Transverse colon (tissue), 4 donors: ENCODE data around the gene CIC.

Experiments used
- CTCF ChIP-seq, 5 experiments: fragments of 200-600 bp in 3 of 5; fragments of 450-650 bp in 2 of 5; sonication (generic) in 3 of 5; IDR thresholded peaks; 1 replicate in 2 of 5; 2 replicates in 3 of 5; pipeline ENCODE4 v1.5.1; 2016 to 2017; ENCODE audit warnings: antibody characterized with exemption in 5 of 5, inconsistent platforms in 3 of 5, mild to moderate bottlenecking in 2 of 5, moderate library complexity in 1 of 5
- POLR2AphosphoS5 ChIP-seq, 3 donors: sonication (generic); formaldehyde crosslinking; IDR thresholded peaks; one replicate each; pipeline ENCODE4 v1.6.1; 2016; ENCODE audit warnings: antibody characterized with exemption in 3 of 3

DNA sequence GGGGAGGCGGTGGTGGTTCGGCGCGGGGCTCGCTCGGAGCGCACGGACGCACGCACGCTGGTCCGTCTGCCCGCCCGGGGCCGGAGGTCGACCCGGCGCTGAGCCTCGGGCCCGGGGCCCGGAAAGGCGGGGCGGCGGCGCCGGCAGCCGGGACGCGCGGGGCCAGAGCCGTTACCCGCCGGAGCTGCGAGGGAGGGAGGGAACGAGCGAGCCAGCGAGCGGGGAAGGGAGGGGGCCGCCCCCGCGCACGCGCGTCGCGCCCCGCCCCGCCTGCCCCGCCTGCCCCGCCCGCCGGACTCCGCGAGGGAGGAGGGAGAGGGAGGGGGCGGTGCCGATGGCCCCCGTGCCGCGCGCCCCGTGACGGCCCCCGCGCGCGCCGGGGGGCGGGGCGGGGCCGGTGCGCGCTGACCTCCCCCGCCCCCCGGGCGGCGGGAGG, 15.0 kb downstream of the CIC start:
- TF ChIP-seq CTCF (IDR thresholded peaks at IDR 0.05): no peak
- TF ChIP-seq POLR2AphosphoS5 (IDR thresholded peaks at IDR 0.05): no peak
